NCI-H774 (cell line): ENCODE measurements around the gene TLR6.
"Not testable (repeated sequence)": the region's sequence is repeated elsewhere in the genome, so short reads cannot be mapped to it uniquely, and the experiment has no call there.

ENCODE experiments used
- DNase-seq: peaks from one replicate; lab custom pipeline; 2025; lab: John Stamatoyannopoulos, UW

The TLR6 gene

GRCh38 chr4:38787693-38788092, 68.9 kb downstream of the TLR6 start:
- DNase-seq = no peak

- no peak for DNase-seq
Observed at GRCh38 chr4:38785901-38786402, 70.7 kb downstream of the TLR6 start.

DNA sequence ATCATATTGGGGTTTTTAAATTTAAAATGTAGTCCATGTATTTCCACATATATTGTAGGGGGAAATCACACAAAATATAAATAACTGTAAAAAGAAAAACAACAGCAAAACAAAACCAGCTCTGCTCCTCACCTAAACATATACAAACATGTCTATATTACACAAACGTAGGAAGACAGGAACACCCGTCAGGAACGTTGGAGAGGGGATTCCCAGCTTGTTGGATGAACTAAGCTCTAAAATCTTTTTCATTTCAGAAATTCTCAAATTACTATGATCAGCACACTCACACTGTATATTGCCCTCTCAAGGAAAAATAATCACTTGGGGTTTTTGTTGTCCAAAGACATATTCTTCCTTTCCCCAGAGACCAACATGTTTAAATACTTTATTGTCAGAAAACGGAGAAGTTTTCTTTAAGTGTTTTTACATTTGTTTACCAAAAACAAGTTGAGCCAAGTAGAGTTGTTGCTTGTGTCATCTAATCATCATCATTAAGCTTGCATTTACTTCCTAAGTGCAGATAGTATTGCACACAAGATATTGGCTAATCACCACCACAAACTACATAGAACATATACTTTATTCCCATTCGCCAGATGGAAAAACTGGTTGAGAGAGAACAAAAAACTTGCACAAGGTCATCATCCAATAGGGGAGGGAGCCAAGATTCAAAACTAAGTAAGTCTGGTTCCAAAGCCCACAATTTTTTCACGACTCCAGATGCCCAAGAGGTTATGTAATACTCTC, 71.4 kb downstream of the TLR6 start:
- no peak for DNase-seq

GRCh38 chr4:38784141-38784540, 72.5 kb downstream of the TLR6 start:
- DNase-seq = no peak

DNA sequence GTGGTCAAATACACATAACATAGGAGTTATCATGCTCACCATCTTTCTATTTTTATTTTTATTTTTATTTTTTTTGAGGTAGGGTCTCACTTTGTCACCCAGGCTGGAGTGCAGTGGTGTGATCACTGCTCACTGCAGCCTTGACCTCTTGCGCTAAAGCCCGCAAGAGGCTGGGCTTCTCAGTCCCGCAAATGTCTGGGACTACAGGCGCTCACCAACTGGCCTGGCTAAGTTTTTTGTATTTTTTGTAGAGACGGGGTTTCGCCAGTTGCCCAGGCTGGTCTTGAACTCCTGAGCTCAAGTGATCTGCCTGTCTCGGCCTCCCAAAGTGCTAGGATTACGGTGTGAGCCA, 73.5 kb downstream of the TLR6 start:
- DNase-seq = no peak

DNA sequence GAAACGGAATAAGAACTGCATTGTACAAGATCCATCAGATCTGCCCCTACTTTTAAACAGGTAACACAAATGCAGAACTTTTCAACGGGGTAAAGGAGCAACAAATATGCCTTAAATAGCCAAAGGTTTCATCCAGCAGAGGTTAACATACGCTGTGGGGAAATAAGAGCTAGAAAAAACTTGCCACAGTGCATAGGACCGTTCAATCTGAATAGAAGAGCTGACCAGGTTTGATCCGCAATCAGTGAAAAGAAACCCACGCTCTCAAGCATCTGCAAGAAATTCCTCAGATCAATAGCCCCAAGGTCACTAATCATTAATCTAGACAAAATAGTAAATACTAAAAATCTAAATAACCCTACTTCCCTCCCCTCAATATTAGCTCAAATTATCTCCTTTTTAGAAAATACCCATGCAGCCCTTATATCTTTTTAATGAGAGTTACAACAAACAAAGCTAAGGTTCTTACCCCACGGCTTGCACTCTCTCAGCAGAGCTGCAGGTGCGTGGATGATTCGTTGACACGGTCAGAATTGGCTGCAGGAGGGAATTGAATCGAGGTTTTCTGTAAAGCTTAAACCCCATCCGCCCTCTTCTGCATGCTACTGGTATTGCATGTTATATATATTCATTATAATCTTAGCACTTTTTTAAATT, 74.0 kb downstream of the TLR6 start, which contains the start of gene TLR10:
TLR10 (minus strand) TSS at position 539 of the 657 bp plus-strand sequence. CDS start 7,400 bp downstream, outside the sequence.
- peak; percentile 67 for DNase-seq

DNA sequence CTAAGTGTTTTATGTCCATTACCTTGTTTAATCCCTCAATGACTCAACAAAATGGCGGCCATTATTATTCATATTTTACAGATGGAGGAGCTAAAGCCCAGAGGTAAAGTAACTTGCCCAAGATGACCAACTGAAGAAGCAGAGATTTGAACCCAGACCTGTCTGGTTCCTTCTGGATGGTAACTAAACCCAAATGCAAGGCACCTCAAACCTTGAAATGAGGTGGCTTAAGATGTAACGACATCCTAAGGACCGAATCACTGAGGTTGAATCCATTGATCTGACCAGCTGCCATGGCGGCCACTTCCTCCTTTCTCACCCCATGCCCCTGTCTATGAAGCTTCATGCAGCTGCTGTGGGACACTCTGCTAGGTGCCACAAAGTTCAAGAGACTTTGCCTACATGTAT, 74.8 kb downstream of the TLR6 start:
- DNase-seq = no peak

DNA sequence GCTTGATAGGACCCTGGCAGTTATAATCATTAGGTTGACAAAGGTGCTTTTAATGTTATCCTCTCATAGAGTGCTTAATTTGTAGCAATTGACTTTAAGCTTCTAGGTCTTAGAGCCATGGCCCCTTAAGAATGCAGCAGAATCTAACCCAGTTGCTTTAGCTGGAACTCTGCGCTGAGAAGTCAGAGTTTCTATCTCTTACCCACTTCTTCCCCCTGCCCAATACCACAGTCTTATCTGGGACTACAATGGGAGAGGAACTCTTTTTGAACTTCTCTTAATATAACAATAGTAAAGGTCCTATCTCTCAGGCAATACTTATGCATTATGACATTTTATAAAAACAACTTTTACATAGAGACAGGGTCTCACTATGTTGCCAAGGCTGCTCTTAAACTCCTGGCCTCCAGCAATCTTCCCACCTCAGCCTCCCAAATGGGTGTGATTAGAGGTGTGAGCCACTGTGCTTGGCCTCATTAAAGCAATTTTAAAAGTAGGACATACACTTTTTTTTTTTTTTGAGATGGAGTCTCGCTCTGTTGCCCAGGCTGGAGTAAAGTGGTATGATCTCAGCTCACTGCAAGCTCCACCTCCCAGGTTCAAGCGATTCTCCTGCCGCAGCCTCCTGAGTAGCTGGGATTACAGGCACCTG, 75.7 kb downstream of the TLR6 start:
- DNase-seq = no peak

GRCh38 chr4:38779790-38780189, 76.8 kb downstream of the TLR6 start:
- DNase-seq = no peak

- not testable (repeated sequence) for DNase-seq
Observed at GRCh38 chr4:38777925-38778324, 78.7 kb downstream of the TLR6 start.

DNA sequence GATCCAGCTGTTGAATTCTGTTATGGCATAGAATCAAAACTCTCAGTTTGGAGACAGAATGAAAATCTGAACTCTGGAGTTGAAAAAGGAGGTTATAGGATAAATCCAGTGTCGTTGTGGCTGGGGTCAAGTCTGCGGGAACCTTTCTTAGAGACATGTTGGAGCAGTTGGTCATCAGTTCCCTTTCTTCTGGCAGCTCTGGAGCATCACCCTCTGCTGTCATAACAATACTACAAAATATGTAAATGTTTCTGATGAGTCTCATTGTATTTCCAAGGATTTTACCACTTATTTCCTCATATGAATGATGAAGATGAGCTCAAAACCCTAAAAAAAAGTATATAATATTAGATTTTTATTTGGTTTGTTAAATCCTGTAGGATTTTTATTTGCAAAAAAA, 81.3 kb downstream of the TLR6 start:
- no peak for DNase-seq

DNA sequence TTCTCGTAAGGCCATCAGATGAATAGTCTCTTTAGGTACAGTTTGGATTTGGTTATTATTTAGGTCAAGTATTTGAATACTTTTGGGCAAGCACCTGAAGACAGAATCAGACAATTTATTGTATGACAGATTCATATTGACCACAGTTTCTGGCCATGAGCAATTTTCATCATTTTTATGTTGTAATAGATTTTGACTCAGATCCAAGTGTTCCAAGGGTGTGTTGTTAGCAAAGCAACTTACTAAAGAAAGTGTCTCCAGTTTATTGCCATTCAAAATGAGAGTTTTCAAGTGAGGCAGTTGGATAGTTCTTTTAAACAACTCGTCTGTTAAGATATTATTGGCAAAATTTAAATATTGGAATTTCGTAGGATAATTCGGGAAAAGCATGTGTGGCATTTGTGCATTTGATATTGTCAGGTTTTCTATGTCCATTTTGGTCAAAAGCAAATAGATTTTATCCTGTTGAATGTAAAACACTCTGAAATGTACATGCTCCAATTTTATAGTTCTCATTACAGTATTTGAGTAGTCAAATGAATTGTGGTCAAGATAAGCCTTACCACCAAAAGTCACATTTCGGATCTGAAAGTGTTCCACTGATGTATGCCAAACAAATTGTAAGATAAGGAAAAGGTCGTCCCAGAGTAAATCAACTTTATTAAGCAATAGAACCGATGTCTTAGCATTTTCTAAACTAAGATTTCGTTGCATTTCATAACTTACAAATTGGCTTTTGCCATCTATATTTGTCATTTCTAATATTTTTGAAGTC, 82.2 kb downstream of the TLR6 start:
- no peak for DNase-seq
